PFSK-1 (cell line): ENCODE results near the gene GNG7.

Experiments used
- FOXP2 ChIP-seq: optimal IDR thresholded peaks from 2 replicates; pipeline ENCODE3; 2011; ENCODE audit warnings: borderline replicate concordance, control low read depth, inconsistent platforms; ENCODE audit not compliant: insufficient read depth; ENCODE audit errors: extremely low read length, extremely low read depth
- POLR2AphosphoS5 ChIP-seq: IDR thresholded peaks from 2 replicates; pipeline ENCODE4 v1.6.1; 2012; ENCODE audit warnings: low read depth, mild to moderate bottlenecking, control low read depth, low read length, moderate library complexity
- SIN3A ChIP-seq: IDR thresholded peaks from 2 replicates; pipeline ENCODE4 v1.6.1; 2012; ENCODE audit warnings: mild to moderate bottlenecking, low read length, moderate library complexity, borderline replicate concordance; ENCODE audit not compliant: insufficient read depth
- TAF1 ChIP-seq: IDR thresholded peaks from 2 replicates; pipeline ENCODE4 v1.6.1; 2012; ENCODE audit warnings: low read length, control low read depth, borderline replicate concordance; ENCODE audit not compliant: insufficient read depth
- TF ChIP-seq, protein P1 (sequence below), 2 experiments: IDR thresholded peaks; 2 replicates each; pipeline versions ENCODE4 v1.6.1 to v1.8.0; 2011 to 2012; ENCODE audit warnings: low read depth in 2 of 2, low read length in 2 of 2, control low read depth in 1 of 2, inconsistent platforms in 1 of 2, mild to moderate bottlenecking in 1 of 2, moderate library complexity in 1 of 2; ENCODE audit not compliant: insufficient read depth in 1 of 2

GNG7 gene

DNA sequence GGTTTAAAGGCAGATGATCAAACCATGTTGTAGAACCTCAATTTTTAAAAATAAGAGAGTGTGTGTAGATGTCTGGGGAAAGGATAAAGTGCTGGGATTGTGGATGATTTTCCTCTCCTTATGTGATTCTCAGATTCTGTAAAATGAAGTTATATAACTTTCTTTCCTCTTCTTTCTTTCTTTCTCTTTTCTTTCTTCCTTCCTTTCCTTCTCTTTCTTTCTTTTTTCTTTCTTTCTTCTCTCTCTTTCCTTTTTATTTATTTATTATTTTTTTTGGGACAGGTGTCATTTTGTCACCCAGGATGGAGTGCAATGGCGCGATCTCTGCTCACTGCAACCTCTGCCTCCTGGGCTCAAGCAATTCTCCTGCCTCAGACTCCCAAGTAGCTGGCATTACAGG, 144.0 kb downstream of the GNG7 start:
- TF ChIP-seq SIN3A (no peak), POLR2AphosphoS5 (no peak), TAF1 (no peak), FOXP2 (no peak)
- TF ChIP-seq, protein P1, sequence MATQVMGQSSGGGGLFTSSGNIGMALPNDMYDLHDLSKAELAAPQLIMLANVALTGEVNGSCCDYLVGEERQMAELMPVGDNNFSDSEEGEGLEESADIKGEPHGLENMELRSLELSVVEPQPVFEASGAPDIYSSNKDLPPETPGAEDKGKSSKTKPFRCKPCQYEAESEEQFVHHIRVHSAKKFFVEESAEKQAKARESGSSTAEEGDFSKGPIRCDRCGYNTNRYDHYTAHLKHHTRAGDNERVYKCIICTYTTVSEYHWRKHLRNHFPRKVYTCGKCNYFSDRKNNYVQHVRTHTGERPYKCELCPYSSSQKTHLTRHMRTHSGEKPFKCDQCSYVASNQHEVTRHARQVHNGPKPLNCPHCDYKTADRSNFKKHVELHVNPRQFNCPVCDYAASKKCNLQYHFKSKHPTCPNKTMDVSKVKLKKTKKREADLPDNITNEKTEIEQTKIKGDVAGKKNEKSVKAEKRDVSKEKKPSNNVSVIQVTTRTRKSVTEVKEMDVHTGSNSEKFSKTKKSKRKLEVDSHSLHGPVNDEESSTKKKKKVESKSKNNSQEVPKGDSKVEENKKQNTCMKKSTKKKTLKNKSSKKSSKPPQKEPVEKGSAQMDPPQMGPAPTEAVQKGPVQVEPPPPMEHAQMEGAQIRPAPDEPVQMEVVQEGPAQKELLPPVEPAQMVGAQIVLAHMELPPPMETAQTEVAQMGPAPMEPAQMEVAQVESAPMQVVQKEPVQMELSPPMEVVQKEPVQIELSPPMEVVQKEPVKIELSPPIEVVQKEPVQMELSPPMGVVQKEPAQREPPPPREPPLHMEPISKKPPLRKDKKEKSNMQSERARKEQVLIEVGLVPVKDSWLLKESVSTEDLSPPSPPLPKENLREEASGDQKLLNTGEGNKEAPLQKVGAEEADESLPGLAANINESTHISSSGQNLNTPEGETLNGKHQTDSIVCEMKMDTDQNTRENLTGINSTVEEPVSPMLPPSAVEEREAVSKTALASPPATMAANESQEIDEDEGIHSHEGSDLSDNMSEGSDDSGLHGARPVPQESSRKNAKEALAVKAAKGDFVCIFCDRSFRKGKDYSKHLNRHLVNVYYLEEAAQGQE (IDR thresholded peaks at IDR 0.05; ENCODE audit: insufficient read depth in 1 of 2, low read depth in 2 of 2, low read length in 2 of 2): no peak

GRCh38 chr19:2557093-2557440, 145.4 kb downstream of the GNG7 start:
- TF ChIP-seq POLR2AphosphoS5 (no peak), FOXP2 (no peak), TAF1 (no peak), SIN3A (no peak)
- TF ChIP-seq, protein P1 (IDR thresholded peaks at IDR 0.05; ENCODE audit: insufficient read depth in 1 of 2, low read depth in 2 of 2, low read length in 2 of 2): no peak

- TF ChIP-seq FOXP2 (no peak), SIN3A (no peak), POLR2AphosphoS5 (no peak), TAF1 (no peak)
- TF ChIP-seq, protein P1 (IDR thresholded peaks at IDR 0.05; ENCODE audit: insufficient read depth in 1 of 2, low read depth in 2 of 2, low read length in 2 of 2): no peak
Observed at GRCh38 chr19:2556221-2557092, 146.0 kb downstream of the GNG7 start.

GRCh38 chr19:2555422-2556220, 146.9 kb downstream of the GNG7 start:
- TF ChIP-seq POLR2AphosphoS5 (no peak), FOXP2 (no peak), TAF1 (no peak), SIN3A (no peak)
- TF ChIP-seq, protein P1 (IDR thresholded peaks at IDR 0.05; ENCODE audit: insufficient read depth in 1 of 2, low read depth in 2 of 2, low read length in 2 of 2): no peak
